GM12865 (cell line): Measurements from ENCODE around the gene CDC42BPA.

Experiments used
- DNase-seq: peaks from one replicate; pipeline ENCODE4 v3.0.0; 2010; ENCODE audit warnings: low read depth
- H3K4me3 ChIP-seq: 2 replicates; pipeline ENCODE4 v1.5.1; 2011; ENCODE audit warnings: mild to moderate bottlenecking, low read depth, low read length, control low read depth
- TF ChIP-seq, protein P1 (sequence below): IDR thresholded peaks from 2 replicates; pipeline ENCODE4 v1.5.1; 2011; ENCODE audit warnings: low read length, control low read depth, low read depth, inconsistent platforms; ENCODE audit not compliant: insufficient read depth; ENCODE audit errors: missing control alignments

CDC42BPA gene

DNA sequence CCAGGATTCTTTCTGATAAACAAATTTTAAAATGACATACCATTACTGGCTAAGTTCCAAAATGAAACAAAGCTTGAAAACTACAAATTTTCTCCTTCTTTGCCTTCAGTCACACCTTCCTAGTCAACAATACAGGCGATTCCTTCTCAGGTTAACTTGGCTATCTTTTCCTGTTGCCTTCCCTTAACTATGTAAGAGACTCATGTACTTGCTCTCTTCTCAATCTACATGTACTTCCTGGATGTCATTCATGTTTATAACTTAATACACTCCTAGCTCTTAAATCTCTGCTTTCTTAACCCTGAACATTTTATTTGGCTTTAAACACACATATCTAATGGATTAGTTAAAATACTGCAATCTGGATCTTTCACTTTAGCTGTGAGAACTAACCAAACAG lies 281.2 kb downstream of the CDC42BPA start:
- H3K4me3 ChIP-seq = no peak overlapping the region
- DNase-seq = no peak
- TF ChIP-seq, protein P1, sequence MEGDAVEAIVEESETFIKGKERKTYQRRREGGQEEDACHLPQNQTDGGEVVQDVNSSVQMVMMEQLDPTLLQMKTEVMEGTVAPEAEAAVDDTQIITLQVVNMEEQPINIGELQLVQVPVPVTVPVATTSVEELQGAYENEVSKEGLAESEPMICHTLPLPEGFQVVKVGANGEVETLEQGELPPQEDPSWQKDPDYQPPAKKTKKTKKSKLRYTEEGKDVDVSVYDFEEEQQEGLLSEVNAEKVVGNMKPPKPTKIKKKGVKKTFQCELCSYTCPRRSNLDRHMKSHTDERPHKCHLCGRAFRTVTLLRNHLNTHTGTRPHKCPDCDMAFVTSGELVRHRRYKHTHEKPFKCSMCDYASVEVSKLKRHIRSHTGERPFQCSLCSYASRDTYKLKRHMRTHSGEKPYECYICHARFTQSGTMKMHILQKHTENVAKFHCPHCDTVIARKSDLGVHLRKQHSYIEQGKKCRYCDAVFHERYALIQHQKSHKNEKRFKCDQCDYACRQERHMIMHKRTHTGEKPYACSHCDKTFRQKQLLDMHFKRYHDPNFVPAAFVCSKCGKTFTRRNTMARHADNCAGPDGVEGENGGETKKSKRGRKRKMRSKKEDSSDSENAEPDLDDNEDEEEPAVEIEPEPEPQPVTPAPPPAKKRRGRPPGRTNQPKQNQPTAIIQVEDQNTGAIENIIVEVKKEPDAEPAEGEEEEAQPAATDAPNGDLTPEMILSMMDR = no peak

DNA sequence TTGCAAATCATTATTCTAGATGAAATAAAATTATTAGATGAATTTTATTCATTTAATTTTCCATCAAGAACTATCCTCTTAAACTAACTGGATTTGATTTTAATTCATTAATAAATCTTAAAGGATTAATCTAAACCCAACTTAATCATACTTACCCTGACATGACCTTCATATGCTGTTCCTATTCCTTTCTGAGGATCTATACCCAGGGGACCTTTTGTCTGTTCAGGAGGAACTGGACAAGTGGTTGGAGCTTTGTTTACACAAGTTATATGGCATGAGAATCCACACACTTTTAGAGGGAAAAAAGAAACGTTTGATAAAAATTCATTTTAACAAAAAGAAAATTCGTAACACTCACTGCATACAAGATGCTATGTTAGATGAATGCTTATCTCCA lies 283.0 kb downstream of the CDC42BPA start:
- TF ChIP-seq, protein P1 = no peak
- no peak overlapping the region for H3K4me3 ChIP-seq
- DNase-seq = no peak

DNA sequence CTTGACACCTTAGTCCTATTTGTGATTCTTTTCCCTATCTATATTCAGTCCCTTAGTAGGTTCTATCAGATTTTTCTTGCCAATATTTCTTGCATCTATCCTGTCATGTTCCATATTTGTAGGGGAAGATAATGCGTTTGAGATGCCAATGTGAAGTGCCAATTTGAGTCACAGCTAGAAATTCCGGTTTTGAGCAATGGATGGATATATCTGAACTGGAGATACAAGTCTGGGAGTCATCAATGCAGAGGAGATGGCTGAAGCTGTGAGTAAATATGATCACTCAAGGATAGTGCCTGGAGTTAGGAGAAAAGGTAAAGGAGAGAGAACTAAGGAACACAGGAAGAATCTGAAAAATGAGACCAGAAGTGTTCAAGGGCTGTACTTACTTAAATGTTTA lies 284.4 kb downstream of the CDC42BPA start:
- no peak for DNase-seq
- TF ChIP-seq, protein P1 = no peak
- H3K4me3 ChIP-seq = no peak overlapping the region

DNA sequence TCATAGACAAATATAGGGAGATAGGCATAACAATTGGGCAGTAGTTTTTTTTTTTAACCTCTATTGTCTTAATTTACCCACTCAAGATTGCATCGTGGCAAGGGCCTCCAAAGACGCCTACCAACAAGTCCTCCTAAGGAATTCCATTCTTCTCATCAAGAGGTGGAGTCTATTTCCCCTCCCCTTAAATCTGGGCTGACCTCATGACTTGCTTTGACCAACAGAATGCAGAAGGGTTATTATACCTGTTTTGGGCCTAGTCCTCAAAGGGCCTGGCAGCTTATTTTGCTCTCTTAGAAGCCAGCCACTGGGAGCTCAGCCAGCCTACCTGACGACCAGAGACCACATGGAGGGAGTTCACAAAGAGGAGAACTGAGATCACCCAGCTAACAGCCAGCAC lies 285.9 kb downstream of the CDC42BPA start:
- DNase-seq = no peak
- TF ChIP-seq, protein P1 = no peak
- no peak overlapping the region for H3K4me3 ChIP-seq

DNA sequence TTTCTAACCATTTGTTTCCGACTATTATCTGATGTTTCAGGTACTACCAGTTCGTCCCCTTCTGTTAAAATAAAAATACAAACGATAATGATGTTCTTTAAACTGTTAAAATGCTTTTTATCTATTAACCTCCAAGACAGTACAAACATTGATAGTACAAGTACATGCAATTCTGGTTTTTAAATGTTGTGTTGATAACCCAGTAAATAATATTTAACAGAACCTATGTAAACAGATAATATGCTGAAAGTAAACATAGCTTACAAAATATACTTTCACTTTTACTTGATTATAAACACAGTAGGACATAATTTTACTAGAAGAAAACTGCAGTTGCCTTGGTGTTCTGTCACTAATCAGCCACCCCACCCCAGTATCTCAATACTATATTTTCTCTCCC lies 301.3 kb downstream of the CDC42BPA start:
- TF ChIP-seq, protein P1 = no peak
- no peak for DNase-seq
- H3K4me3 ChIP-seq = no peak overlapping the region

DNA sequence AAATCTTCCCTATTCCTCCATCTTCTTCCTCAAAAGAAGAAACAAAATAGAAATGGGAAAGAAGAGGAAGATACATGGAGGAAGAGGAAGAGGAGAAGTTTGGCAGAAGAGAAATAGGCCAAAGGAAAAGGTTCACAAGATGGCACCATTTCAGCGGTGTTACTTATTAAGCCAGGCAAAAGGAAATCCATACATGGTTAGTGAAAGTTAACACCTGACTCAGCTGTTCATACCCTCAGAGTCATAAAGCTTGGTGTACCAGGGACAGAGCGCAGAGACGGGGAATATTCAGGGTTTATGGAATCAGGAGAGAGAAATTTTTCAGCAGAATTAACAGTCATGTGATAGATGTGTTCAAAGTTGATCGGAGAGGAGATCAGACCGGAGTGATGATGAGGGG lies 307.6 kb downstream of the CDC42BPA start:
- TF ChIP-seq, protein P1 = no peak
- H3K4me3 ChIP-seq = no peak overlapping the region
- no peak for DNase-seq

DNA sequence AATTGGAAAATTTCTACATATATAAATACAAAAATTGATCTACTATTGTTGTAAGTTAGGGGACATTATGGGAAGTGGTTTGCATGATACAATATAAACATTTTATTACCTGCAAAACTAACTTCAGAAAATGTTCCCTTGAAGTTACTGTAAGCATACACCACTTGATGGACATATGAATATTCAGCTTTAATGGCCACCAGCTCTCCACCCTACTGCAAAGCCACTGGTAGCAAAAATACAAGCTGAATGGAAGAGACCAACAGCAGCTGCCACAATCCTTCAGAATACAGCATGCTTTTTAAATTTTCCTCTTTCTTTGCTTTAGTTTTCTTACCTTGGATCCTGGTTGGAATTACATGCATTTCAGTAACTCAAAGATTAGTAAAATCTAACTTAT lies 308.4 kb downstream of the CDC42BPA start:
- TF ChIP-seq, protein P1 = no peak
- no peak overlapping the region for H3K4me3 ChIP-seq
- DNase-seq = no peak
